ENCODE measurements around the gene COQ6.
"Not testable (repeated sequence)": the region's sequence is repeated elsewhere in the genome, so short reads cannot be mapped to it uniquely, and the experiment has no call there.

The COQ6 gene

DNA sequence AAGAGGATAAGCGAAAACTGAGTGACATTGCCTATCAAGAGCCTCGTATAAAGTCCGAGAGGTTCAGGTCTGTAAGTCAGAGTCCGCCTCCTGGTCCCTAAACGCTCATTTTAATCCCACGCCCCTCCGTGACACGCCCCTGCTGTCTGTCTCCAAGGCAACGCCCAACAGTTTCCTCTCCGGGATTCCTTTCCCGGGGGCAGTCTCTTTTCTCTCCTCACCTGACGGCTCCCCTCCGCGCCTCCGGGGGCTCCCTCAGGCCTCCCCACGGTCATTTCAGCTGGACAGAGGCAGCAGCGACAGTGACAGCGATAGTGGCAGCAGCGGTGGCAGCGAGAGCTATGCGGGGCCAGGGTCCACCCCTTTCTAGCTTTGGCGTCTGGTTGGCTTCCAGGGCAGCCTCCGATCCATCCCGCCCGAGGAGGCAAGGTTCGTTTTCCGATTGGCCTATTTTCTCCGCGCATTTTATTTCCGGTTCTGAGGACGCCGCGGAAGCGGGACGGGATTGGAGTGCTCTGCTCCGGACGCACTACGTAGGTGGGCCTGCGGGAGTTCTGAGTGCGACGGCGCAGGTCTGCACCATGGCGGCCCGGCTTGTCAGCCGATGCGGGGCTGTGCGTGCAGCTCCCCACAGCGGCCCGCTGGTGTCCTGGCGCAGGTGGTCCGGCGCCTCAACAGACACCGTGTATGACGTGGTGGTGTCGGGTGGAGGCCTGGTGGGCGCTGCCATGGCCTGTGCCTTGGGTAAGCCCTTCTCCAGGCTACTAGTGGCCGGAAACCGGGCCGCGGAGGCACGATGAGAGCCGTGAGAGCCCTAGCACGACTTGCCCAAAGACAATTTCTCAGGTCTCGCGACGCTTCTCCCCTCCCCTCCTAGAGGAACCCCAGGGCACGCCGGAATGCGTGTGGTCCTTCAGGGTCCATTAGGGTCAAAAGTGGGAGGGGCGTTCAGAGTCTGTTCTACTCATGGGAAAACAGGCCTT lies at the start of gene COQ6, which contains the start of gene FAM161B:
Gene COQ6 (plus strand): TSS at position 551 of the 983 bp plus-strand sequence. CDS start 31 bp downstream, at position 582.
Gene FAM161B (minus strand): TSS at position 343 of the 983 bp plus-strand sequence. CDS start 68 bp downstream, at position 275.
- FAIRE-seq = no peak

DNA sequence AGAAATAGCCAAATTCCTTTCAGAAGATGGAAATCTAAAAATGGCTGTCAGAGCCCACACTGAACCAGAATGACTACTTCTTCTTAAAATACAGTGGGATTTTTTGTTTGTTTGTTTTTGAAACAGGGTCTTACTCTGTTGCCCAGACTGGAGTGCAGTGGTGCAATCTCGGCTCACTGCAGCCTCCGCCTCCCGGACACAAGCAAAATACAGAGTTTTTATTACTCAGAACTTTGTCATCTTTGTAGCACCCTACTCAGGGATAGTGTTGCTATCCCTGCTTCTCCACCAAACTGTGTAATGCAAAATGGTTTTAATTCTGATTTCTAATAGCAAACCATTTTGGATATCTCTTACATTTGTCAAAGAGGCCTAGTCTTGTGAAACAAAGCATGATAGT lies 47.1 kb upstream of the COQ6 start:
- no peak for FAIRE-seq

DNA sequence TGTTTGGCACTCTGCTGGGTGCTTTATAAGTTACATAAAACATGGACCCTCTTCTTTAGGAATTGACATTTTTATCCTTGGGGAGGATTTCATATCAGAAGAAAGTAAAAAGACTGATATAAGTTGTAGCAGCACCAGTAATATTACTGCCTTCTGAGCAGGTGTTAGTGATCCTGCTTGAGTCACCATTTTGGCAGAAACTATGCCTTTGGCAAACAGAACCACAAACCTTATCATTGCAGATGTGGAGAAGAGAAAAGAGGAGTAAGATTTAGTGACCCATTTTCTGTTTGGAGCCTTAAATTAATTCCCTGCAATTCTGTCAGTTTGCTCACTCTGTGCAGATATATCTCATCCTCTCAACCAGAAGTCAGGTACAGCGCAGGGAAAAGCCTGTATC lies 40.4 kb upstream of the COQ6 start:
- FAIRE-seq = no peak

DNA sequence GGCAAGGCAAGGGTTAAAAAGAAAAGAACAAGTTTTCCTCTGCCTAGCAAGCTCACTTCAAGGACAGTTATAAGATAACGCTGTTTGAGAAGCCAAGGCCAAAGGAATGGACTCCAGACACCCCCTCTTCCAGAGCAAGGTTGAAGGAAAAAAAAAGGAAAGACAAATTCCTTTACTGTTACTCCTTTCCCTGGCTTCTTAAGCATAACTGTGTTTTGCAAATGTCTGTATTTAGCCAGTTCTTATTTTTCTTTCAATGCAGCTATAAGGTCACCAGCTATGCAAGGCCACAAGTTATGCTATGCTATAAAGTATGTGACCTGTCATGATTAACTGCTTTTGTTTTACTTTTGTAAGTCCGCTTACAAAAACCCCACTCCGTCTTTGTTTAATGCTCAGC lies 36.8 kb upstream of the COQ6 start:
- no peak for FAIRE-seq

DNA sequence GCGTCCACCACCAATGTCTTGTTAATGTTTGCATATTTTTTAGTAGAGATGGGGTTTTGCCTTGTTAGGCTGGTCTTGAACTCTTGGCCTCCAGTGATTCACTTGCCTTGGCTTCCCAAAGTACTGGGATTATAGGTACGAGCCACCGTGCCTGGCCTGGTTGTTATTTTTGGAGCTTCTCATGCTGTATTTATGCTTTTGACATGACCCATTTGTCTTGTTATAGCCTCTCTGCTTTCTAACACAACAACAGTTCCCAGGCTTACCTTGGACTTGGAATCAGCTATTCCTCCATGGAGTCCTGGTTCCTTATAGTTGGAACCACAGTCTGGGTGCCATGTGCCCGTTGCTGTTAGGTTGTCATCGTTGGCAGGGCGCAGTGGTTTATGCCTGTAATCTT lies 33.8 kb upstream of the COQ6 start:
- FAIRE-seq = no peak

DNA sequence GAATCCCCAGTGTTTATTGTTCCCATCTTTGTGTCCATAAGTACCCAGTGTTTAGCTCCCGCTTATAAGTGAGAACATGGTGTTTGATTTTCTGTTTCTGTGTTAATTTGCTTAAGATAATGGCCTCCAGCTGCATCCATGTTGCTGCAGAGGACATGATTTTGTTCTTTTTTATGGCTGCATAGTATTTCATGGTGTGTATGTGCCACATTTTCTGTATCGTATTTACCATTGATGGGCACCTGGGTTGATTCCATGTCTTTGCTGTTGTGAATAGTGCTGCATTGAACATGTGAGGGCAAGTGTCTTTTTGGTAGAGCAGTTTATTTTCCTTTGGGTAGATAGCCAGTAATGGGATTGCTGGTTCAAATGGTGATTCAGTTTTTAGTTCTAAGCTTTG lies 30.6 kb upstream of the COQ6 start:
- FAIRE-seq = not testable (repeated sequence)

DNA sequence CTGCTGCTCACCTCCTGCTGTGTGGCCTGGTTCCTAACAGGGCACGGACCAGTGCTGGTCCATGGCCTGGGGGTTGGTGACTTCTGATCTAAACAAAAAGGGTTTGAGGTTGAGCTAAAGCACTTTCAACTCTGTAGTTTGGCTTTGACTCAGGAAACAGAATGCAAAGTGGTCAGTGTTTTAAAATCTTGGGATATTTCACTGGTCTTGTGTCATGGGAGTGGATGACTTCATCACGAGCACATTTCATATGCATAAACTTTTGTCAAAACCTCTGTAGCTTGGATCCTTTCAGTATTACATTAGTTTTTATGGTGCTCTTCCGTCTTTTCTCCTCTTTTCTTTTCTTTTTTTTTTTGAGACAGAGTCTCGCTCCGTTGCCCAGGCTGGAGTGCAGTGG lies 25.8 kb upstream of the COQ6 start:
- no peak for FAIRE-seq

DNA sequence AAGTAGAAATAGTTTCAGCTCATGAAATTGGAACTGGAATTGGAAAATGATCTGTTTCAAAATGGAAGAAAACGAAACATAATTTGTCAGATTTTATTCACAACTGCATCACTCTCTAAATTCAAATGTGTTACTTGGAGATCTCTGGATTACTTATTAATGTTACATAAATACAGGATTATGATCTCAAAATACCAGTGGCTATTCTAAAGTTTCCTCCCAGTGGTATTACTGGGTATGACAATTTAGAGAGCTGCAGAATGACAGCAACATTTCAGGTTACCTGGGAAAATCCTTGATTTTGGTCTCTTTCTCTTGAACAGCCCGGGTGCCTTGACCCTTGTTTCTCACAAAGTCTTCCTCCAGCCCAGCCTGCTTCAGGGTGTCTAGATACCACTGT lies 14.4 kb upstream of the COQ6 start:
- FAIRE-seq = no peak

DNA sequence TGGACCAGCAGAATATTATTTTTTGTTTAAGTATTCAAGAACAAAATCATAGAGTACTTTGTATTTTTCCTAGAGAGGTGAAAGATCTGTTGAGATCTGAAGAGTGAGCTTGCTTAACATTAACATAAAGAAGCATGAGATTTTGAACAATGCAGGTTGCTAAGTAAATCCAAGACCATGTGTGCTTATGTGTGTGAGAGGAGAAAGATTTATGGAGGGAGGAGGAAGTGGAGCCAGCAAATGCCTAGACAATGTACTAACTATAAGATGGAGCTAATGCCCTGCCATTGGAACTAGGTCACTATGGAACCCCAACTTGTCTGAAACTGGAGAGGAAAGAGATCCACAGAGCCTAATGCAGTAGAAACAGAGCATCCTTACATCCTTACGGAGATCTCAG lies 13.6 kb upstream of the COQ6 start:
- FAIRE-seq = no peak

DNA sequence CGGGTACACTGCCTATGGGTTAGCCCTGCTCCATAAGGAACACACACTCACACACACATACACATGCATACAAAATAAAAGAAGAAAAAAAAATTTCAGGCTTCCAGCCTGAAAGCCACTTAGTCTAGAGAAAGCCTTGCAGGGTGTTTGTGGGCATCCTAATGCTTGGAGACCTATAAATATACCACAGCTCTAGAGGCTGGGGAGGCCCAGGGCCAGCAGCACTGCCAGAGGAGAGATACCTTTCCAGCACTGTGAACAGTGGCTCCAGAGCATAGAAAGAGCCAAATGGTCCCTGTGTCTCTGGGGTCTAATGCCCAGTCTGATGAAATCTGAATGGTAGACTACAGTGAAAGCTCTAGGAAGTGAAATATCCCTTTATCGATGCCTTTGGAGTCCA lies 13.1 kb upstream of the COQ6 start:
- FAIRE-seq = no peak

DNA sequence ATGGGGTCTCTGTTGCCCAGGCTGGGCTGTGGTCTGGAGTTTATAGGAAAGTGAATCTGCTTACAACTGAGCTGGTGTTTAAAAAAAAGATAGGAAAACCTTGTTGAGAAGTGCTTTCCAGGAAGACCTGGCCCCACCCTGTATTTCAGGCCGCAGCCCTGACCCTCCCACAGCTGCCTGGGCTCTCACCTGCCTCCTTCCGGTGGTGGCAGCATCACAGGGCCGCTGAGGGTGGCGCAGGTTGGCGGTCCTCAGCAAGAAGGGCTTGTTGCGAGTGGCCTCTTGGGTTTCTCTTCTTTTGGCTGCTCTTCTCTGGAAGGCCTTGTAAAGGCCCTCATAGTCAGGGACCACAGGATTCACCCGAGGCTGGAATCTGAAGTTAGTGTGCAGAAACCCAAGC lies 7.9 kb upstream of the COQ6 start:
- FAIRE-seq = no peak

DNA sequence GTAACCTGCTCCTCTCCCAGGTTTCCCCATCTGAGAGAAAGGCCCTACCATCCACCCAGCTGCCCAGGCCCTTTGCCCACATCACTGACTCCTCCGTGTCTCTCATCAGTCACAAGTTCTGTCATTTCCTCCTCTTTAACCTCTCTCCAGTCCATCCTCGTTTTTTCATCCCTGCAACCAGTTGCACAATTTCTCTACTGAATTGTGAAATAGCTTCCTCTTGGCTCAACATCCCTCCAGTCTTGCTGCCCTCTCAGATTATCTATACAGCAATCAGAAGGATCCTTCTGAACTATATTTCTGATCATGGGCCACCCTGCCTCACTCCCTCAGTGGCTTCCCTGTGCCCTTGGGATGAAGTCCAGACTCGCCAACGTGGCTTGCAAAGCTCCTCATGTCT lies 7.0 kb upstream of the COQ6 start:
- FAIRE-seq = no peak

DNA sequence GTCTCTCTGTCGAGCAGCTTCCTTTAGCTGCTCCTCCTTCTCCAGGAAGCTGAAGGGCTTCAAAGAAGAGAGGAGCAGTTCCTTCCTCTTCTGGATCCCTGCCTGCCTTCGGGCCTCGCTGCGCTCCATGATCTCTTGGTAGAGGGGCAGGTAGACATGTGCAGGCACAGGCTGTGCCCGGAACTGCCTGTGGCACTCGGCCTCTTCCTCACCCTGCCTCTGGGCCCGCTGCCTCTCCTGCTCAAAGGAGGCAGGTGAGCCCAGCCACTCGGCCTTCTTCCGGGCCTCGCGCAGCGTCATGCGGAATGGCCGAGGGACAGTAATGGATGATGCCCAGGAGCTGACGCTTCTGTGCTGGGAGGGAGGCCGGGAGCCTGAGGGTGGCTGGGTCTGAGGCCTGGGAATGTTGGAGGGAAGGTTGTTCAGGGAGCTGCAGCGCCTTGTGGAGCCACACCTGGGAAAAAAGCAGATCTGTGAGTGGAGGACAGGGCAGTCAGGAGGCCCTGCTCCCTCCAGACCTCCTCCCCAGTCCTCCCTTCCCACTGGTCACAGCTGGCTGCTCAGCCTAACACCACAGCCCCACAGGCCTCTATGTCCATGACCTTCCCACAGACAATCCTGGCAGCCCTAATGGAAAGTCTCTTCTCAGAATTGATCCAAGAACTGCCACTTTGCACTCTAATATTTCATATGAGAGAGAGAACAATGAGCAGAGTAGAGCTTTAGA lies 5.5 kb upstream of the COQ6 start:
- FAIRE-seq = no peak

DNA sequence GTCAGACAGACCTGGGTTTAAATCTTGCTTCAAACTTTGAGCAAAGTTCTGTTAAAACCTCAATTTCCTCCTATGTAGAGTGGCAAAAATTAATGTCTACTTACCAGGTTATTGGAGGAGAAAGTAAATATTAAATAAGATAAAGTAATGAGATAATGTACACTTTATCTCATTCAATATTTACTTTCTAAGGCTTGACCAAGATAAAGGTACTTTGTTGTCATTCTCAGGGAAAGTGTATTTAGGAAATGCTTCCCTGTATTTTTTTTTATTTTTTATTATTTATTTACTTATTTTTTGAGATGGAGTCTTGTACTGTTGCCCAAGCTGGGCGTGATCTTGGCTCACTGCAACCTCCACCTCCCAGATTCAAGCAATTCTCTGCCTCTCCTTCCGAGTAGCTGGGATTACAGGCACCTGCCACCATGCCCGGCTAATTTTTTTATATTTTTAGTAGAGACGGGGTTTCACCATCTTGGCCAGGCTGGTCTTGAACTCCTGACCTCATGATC lies 4.9 kb upstream of the COQ6 start:
- FAIRE-seq = no peak

DNA sequence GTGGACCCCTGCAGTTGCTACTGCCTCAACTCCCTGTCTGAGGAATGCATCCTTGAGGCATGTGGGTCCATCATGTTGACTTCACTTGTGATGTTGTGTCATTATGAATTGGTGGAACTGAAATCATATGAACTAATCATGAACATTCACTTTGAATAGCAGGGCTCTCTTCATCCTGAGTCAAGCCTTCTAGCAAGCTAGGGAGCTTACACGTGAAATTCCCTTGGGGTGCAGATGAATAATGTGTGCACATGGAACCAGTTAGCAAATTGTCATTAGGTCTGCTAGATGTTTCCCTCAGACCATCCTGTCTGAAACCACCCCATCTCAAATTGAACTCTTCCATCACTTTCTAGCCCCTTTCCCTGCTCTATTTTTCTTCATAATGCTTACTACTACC lies 3.6 kb downstream of the COQ6 start:
- FAIRE-seq = no peak

DNA sequence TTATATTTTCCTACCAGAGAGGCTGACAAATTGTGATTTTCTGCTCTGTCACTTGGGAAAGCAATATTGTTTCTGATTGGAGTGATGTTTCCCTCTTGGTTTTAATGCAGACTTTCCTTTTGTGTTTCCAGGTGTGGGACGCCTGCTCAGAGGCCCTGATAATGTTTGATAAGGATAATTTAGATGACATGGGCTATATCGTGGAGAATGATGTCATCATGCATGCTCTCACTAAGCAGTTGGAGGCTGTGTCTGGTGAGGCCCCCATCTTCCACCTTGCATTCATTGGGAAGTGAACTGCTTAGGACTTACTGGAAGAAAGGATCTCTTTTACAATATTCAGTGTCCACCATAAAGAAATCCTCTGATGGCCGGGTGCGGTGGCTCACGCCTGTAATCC lies 5.6 kb downstream of the COQ6 start:
- FAIRE-seq = no peak

DNA sequence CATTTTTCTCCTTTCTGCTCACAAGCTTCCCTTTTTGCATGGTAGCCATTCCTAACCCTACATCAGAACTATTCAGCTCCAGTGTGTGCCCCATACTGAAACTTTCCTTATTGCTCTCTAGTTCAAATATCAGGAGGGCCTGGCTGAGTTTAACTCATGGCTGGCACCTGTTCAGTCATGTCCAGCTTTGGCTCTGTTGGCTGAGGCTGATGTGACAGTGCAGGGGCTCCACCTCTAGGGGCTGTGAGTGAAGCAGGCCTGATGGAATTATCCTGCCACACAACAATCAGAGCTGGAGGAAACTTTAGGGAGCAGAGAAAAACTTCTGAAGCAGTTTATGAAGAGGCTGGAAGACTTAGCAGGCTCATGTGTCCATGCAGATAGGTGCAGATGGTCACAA lies 8.5 kb downstream of the COQ6 start:
- FAIRE-seq = no peak

DNA sequence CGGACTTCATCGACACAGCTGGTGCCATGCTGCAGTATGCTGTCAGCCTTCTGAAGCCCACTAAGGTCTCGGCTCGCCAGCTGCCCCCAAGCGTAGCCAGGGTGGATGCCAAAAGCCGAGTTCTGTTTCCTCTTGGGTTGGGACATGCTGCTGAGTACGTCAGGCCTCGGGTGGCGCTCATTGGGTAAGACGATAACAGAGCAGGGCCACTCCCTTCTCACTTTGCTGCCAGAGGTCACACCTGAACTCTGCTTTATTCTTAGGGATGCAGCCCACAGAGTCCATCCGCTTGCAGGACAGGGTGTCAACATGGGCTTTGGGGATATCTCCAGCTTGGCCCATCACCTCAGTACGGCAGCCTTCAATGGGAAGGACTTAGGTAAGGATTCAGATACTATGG lies 11.1 kb downstream of the COQ6 start:
- no peak for FAIRE-seq

DNA sequence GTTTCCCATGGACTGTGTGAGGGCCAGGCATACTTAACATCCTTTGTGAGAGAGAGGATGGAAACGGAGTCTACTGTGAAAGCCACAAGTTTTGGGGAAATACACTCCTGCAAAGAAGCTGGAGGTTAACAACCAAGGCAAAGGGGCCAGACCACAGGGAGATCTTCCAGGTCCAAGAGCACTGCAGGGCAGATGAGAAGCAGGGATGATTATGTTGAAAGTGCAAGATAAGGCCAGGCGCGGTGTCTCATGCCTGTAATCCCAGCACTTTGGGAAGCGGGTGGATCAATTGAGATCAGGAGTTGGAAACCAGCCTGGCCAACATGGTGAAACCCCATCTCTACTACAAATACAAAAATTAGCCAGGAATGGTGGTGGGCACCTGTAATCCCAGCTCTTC lies 15.1 kb downstream of the COQ6 start:
- FAIRE-seq = no peak

DNA sequence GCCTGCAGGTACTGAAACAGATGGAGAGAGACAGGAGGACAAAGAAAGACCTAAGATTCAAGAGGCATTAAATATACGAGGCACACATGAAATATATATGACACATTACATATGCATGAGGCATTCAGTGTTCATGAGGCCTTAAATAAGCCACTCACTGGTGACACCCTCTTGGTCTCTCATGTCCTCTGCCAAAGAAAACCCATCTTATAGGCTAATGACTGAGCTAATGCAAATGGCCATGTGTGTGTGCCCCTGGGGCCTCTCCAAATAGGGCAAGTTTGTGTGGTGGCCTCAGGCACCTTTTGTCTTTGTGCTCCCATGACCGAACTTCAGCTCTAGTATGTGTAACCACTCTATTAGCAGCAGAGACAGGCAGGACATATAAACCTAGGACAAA lies 18.8 kb downstream of the COQ6 start:
- no peak for FAIRE-seq

DNA sequence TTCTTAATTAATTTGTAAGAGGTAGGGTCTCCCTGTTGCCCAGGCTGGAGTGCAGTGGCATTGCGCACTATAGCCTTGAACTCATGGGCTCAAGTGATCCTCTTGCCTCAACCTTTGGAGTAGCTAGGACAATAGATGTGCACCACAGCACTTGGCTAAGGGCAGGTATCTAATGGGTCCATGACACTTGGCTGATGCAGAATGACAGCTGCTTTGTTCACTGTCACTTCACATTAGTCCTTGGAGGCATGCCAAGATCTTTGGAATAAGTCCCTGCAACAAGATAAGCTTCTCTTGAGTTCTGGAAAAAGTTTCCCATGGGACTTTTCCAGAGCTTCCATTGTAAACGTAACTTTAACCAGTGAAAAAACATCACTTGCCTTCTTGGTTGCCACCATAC lies 23.4 kb downstream of the COQ6 start:
- FAIRE-seq = no peak

DNA sequence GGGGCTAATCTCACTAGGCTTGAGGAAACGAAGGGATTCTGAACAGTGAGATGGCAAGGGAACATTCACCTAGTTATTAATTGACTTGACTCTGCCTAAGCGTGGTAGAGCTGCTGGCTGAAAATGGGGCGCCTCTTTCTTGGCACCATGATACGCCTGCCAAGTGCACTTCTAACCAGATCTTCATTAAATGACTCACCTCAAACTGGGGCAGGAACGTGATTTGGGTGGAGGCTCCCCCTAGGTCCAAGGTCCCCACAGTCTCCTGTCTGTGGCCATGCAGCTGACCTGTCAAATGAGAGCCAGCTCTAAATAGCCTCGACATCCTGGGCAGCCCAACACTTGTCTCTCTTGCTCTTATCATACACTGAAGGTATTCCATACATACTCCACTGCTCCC lies 26.0 kb downstream of the COQ6 start:
- no peak for FAIRE-seq

DNA sequence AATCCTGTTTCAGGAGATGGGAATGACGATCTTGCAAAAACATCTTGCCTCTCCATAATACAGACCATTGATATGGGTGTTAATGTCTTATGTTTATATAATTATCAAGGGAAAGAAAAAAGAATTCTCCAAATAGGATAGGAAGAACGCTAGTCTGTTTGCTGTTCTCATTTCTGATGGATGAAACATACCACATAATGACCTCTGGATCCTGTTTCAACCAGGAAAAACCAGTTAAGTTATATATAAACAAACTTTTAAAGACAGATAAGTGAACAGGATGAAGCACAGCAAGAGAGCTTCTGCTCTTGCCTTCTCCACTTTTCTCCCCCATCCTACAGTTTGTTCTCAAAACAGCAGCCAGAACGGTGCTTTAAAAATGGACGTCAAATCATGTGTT lies 27.8 kb downstream of the COQ6 start:
- no peak for FAIRE-seq

DNA sequence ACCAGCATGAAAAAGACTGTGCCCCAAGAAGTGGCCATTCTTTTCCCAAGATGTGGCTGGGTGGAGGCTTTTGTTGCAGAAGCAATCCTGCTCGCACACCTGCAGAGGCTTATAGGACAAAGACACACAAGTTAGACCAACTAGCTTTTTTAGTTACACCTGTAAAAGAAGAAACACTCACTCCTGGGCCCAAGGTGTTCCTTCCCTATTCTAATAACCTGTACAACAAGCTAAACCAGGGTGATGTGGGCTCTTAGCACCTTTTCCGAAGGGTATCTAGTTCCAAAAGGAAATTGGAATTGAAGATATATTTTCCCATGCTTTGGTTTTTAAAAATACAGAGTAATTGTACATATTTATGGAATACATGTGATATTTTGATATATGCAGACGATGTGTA lies 38.0 kb downstream of the COQ6 start:
- no peak for FAIRE-seq
